Fibroblast of gingiva (primary cell): ENCODE results near the gene HOXB4.

Experiments used
- DNase-seq: peaks from one replicate; pipeline ENCODE4 v3.0.0-alpha.2; 2011; ENCODE audit warnings: low read depth

HOXB4 gene

GRCh38 chr17:48615047-48615962 is 37.2 kb upstream of the HOXB4 start, which contains the start of gene HOXB8:
TSS of gene HOXB8 (minus strand) at chr17:48615292. CDS start at chr17:48614704, 588 bp downstream.
- no peak for DNase-seq

GRCh38 chr17:48613862-48614694 is 35.9 kb upstream of the HOXB4 start:
- no peak for DNase-seq

- DNase-seq, result no peak
These were observed 34.9 kb upstream of the HOXB4 start for GRCh38 chr17:48612854-48613691.

- DNase-seq, result peak; percentile 4
These were observed 34.3 kb upstream of the HOXB4 start for GRCh38 chr17:48612456-48612853.

- no peak for DNase-seq
These were observed 33.7 kb upstream of the HOXB4 start for GRCh38 chr17:48611681-48612455.

GRCh38 chr17:48611213-48611612 is 33.1 kb upstream of the HOXB4 start:
- DNase-seq, result no peak

- DNase-seq, result no peak
These were observed 32.4 kb upstream of the HOXB4 start, which contains the start of gene HOXB7 for GRCh38 chr17:48610282-48611211. TSS of gene HOXB7 (minus strand) at chr17:48611017. CDS start at chr17:48610918, 99 bp downstream.

- DNase-seq, result no peak
These were observed 31.7 kb upstream of the HOXB4 start for GRCh38 chr17:48609759-48610281.

- DNase-seq, result no peak
These were observed 30.9 kb upstream of the HOXB4 start for GRCh38 chr17:48609033-48609432.

- DNase-seq, result no peak
These were observed 30.3 kb upstream of the HOXB4 start for GRCh38 chr17:48608494-48608834.

- DNase-seq, result no peak
These were observed 28.9 kb upstream of the HOXB4 start for GRCh38 chr17:48606892-48607614.

GRCh38 chr17:48605991-48606891 is 28.1 kb upstream of the HOXB4 start:
- DNase-seq, result no peak

- no peak for DNase-seq
These were observed 27.3 kb upstream of the HOXB4 start for GRCh38 chr17:48605409-48605919.

- no peak for DNase-seq
These were observed 26.7 kb upstream of the HOXB4 start, which contains the start of gene HOXB6 for GRCh38 chr17:48604770-48605329. TSS of gene HOXB6 (minus strand) at chr17:48604986. CDS start at chr17:48598150, 6,836 bp downstream.

- no peak for DNase-seq
These were observed 26.0 kb upstream of the HOXB4 start for GRCh38 chr17:48603959-48604769.
